GM23338 (cell line): Measurements from ENCODE around the gene STN1.

Source experiments
- CTCF ChIP-seq, 2 experiments: fragments of 200-600 bp in 1 of 2; sonication (generic) in 1 of 2; conservative IDR thresholded peaks; 2 replicates each; pipeline versions ENCODE4 v1.5.1 to v1.6.1; 2016 to 2017; ENCODE audit warnings: antibody characterized with exemption in 2 of 2, low read depth in 2 of 2, mild to moderate bottlenecking in 2 of 2, moderate library complexity in 1 of 2
- EZH2 ChIP-seq: fragments of 200-600 bp; sonication (generic); IDR thresholded peaks from one replicate; pipeline ENCODE4 v1.8.0; 2017; ENCODE audit warnings: antibody characterized with exemption, mild to moderate bottlenecking, low read depth; ENCODE audit not compliant: unreplicated experiment
- JUNB ChIP-seq: IDR thresholded peaks from one replicate; pipeline ENCODE4 v1.6.1; 2016; ENCODE audit warnings: antibody characterized with exemption; ENCODE audit not compliant: unreplicated experiment
- POLR2AphosphoS5 ChIP-seq: IDR thresholded peaks from 2 replicates; pipeline ENCODE4 v1.6.1; 2016; ENCODE audit warnings: antibody characterized with exemption, low read depth
- TF ChIP-seq, protein P1 (sequence below): IDR thresholded peaks from 2 replicates; pipeline ENCODE4 v1.6.1; 2016; ENCODE audit warnings: antibody characterized with exemption

GRCh38 chr10:103895411-103896186 is 22.4 kb downstream of the STN1 start:
- TF ChIP-seq JUNB (no peak), CTCF (conservative IDR thresholded peaks at IDR 0.05; ENCODE audit: low read depth in 2 of 2) (no peak), POLR2AphosphoS5 (no peak), EZH2 (no peak)
- TF ChIP-seq, protein P1, sequence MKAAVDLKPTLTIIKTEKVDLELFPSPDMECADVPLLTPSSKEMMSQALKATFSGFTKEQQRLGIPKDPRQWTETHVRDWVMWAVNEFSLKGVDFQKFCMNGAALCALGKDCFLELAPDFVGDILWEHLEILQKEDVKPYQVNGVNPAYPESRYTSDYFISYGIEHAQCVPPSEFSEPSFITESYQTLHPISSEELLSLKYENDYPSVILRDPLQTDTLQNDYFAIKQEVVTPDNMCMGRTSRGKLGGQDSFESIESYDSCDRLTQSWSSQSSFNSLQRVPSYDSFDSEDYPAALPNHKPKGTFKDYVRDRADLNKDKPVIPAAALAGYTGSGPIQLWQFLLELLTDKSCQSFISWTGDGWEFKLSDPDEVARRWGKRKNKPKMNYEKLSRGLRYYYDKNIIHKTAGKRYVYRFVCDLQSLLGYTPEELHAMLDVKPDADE, result no peak
